ENCODE data around the gene FBN2. TPM values are rescaled to one million over a fixed set of nuclear protein-coding genes. Genes with fewer than 3 reads are reported as not detected.

FBN2 gene
- total RNA-seq, 6 experiments from 2014 or later: 0.06 to 0.98 (median 0.45) TPM

DNA sequence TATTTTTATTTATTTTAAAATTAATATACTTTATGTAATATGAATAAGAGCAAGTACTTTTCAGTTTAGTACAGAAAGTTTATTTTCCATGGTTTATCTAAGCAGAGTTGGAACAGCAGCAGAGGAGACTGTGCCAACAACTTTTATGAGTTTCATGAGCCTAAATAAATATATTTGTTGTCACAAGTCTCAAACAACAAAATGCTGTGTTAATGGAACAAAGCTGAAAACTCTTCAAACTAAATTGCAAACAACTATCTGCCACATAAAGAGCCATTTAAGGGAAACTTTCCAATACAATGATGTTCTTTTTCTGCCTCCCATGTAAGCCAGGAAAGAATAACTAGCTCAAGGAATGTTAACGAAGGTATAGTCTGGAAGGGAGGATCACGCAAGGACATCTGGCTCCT lies 96.1 kb downstream of the FBN2 start:
- no peak for DNase-seq
- no peak for ATAC-seq
- intact Hi-C loops (cut with DNase I): no loop called here
- WGBS (ENCODE audit: insufficient coverage, low coverage, low lambda C conversion rate, missing lambda C conversion rate): 40% methylated on average over 2 of the region's 2 CpGs
- Histone ChIP-seq H3K9me3 (no peaks in the 10 kb centered on the region), H3K27me3 (no peaks in the 10 kb centered on the region), H3K4me3 (no peak overlapping the region), H3K4me1 (no peaks in the 10 kb centered on the region), H3K27ac (no peak overlapping the region), H3K36me3 (no peaks in the 10 kb centered on the region)
- TF ChIP-seq, protein P1, sequence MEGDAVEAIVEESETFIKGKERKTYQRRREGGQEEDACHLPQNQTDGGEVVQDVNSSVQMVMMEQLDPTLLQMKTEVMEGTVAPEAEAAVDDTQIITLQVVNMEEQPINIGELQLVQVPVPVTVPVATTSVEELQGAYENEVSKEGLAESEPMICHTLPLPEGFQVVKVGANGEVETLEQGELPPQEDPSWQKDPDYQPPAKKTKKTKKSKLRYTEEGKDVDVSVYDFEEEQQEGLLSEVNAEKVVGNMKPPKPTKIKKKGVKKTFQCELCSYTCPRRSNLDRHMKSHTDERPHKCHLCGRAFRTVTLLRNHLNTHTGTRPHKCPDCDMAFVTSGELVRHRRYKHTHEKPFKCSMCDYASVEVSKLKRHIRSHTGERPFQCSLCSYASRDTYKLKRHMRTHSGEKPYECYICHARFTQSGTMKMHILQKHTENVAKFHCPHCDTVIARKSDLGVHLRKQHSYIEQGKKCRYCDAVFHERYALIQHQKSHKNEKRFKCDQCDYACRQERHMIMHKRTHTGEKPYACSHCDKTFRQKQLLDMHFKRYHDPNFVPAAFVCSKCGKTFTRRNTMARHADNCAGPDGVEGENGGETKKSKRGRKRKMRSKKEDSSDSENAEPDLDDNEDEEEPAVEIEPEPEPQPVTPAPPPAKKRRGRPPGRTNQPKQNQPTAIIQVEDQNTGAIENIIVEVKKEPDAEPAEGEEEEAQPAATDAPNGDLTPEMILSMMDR (IDR thresholded peaks at IDR 0.05): no peak
- no peak for TF ChIP-seq POLR2A (IDR thresholded peaks at IDR 0.05)

DNA sequence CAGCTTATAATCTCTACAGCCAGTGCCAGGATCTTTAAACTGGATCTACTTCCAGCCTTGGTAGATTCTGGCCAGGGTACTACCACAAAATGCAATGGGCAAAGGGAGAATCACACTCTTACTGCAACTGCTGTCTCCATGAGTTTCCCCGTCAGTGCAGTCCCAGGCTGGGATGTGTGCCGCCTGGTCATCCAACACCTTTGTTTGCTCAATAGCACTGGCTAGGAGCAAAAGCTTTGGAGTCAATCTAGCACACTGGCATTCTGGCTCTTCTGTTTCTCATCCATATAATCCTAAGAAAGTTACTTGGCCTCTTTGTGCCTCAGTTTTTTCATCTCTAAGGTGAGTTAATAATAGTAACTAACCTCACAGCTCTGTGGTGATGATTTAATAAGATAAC lies 96.9 kb downstream of the FBN2 start:
- Histone ChIP-seq H3K4me3 (no peak overlapping the region), H3K36me3 (no peaks in the 10 kb centered on the region), H3K27me3 (no peaks in the 10 kb centered on the region), H3K27ac (no peak overlapping the region), H3K9me3 (no peaks in the 10 kb centered on the region), H3K4me1 (no peaks in the 10 kb centered on the region)
- no peak for TF ChIP-seq POLR2A (IDR thresholded peaks at IDR 0.05)
- TF ChIP-seq, protein P1 (IDR thresholded peaks at IDR 0.05): no peak
- intact Hi-C loops (cut with DNase I): no loop called here
- ATAC-seq (no peak), DNase-seq (no peak)
- WGBS (ENCODE audit: insufficient coverage, low coverage, low lambda C conversion rate, missing lambda C conversion rate): 73% methylated on average over 2 of the region's 2 CpGs

DNA sequence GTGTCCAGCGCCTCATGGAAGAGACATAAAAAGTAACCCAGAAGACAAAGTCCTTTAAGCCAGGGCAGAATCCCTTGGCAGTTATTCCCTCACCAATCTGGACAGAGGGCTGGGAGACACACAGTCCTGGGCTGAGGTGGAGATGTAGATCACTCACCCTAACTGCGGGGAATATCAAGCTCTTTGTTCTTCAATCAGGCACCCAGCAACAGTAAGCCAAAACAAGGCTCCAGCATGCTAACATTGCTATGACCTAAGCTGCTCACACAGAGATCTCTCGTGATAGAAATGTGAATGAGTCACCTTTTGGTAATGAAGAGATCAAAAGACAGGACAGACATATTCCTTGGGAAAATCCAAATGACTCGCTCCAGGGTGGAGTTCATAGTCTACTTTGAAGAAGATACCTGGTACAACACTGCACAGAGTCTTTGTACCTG lies 101.3 kb downstream of the FBN2 start:
- H3K27me3 ChIP-seq: no peaks in the 10 kb centered on the region
- ATAC-seq (no peak), DNase-seq (no peak)
- no peaks in the 10 kb centered on the region for H3K36me3 ChIP-seq
- H3K9me3 ChIP-seq: no peaks in the 10 kb centered on the region
- intact Hi-C loops (cut with DNase I): no loop called here
- no peaks in the 10 kb centered on the region for H3K4me1 ChIP-seq
- H3K4me3 ChIP-seq: no peak overlapping the region
- TF ChIP-seq, protein P1 (IDR thresholded peaks at IDR 0.05): no peak
- TF ChIP-seq POLR2A (IDR thresholded peaks at IDR 0.05): no peak
- WGBS (ENCODE audit: insufficient coverage, low coverage, low lambda C conversion rate, missing lambda C conversion rate): 60% methylated on average over 4 of the region's 4 CpGs
- no peak overlapping the region for H3K27ac ChIP-seq

DNA sequence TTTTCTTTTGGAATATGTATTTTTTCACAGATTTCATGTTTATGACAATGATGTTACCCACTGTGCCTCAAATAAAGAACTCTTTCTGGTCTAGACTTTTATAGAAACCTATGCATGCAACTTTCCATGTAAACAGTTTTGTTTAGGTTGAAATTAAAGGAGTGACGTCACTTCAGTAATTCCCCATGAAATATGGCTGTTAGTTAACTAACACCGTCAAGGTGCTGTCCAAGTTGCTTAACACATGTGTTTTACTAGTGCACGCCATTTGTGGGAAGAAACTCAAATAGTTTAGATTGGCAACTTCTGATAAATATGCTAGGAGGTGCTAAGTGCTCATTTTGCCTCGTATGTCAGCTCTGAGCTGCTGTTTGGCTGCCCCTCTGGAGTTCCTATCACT lies 102.2 kb downstream of the FBN2 start:
- H3K4me3 ChIP-seq: no peak overlapping the region
- no peak overlapping the region for H3K27ac ChIP-seq
- intact Hi-C loops (cut with DNase I): no loop called here
- no peaks in the 10 kb centered on the region for H3K27me3 ChIP-seq
- H3K36me3 ChIP-seq: no peaks in the 10 kb centered on the region
- no peaks in the 10 kb centered on the region for H3K4me1 ChIP-seq
- WGBS (ENCODE audit: insufficient coverage, low coverage, low lambda C conversion rate, missing lambda C conversion rate): 64% methylated on average over 4 of the region's 4 CpGs
- no peak for DNase-seq
- ATAC-seq: no peak
- H3K9me3 ChIP-seq: no peaks in the 10 kb centered on the region
- TF ChIP-seq, protein P1 (IDR thresholded peaks at IDR 0.05): no peak
- no peak for TF ChIP-seq POLR2A (IDR thresholded peaks at IDR 0.05)

DNA sequence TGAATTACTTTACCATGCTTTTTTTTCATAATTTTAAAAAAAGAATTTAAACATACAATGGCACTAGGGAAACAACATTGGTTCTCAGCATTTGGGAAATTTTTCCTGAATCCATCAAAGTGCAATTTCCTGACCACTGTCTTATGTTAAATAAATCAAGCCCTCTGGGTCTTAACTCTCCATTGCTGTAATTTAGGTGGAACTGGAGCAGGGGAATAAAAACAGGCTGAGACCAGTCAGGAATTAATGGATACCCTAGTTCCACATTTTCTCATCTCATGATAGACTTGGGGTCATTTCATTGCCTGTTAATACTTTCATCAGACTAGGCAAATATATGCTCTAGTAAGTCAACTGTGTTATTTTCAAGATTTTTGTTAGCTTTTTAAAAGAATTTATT lies 103.1 kb downstream of the FBN2 start:
- DNase-seq (no peak), ATAC-seq (no peak)
- no peak for TF ChIP-seq POLR2A (IDR thresholded peaks at IDR 0.05)
- TF ChIP-seq, protein P1 (IDR thresholded peaks at IDR 0.05): no peak
- Histone ChIP-seq H3K27ac (no peak overlapping the region), H3K27me3 (no peaks in the 10 kb centered on the region), H3K4me1 (no peaks in the 10 kb centered on the region), H3K9me3 (no peaks in the 10 kb centered on the region), H3K36me3 (no peaks in the 10 kb centered on the region), H3K4me3 (no peak overlapping the region)
- intact Hi-C loops (cut with DNase I): no loop called here
